PC-9 (cell line): ENCODE measurements around the gene TMEM242. TPM values are rescaled to one million over a fixed set of nuclear protein-coding genes. Genes with fewer than 3 reads are reported as not detected.

Source experiments
- BruUV-seq: library from RNA; stranded (reverse); fragments of 400-500 nt; replicated peaks from 2 replicates; lab custom pipeline; 2021; lab: Mats Ljungman, UMichigan
- CTCF ChIA-PET: fragments of 300-600 bp; sonication (Branson Sonifier 250); formaldehyde crosslinking; loops from one replicate; lab custom pipeline; 2022; ENCODE audit warnings: antibody characterized with exemption; lab: Charles Lee
- POLR2A ChIA-PET: fragments of 300-600 bp; sonication (Branson Sonifier 250); formaldehyde crosslinking; loops from one replicate; lab custom pipeline; 2022; ENCODE audit warnings: antibody characterized with exemption; ENCODE audit not compliant: unreplicated experiment; lab: Charles Lee
- DNase-seq, 2 experiments: peaks; one replicate each; pipeline versions ENCODE4 v3.0.0 to v3.0.0-alpha.2; 2015 to 2022; ENCODE audit warnings: mixed read lengths in 1 of 2
- H2AFZ ChIP-seq: fragments of 200-600 bp; sonication (generic); 2 replicates; pipeline ENCODE4 v1.8.1; 2017; ENCODE audit warnings: antibody characterized with exemption
- H3F3A ChIP-seq: fragments of 200-600 bp; sonication (generic); 2 replicates; pipeline ENCODE4 v1.8.1; 2017; ENCODE audit warnings: antibody characterized with exemption, mild to moderate bottlenecking, low read depth; ENCODE audit not compliant: insufficient read depth
- H3K27ac ChIP-seq: fragments of 200-600 bp; sonication (generic); 2 replicates; pipeline ENCODE4 v1.6.1; 2016; ENCODE audit warnings: mixed run types
- H3K27me3 ChIP-seq: fragments of 200-600 bp; sonication (generic); 2 replicates; pipeline ENCODE4 v1.6.1; 2016; ENCODE audit warnings: low read depth, mixed run types; ENCODE audit not compliant: insufficient read depth
- H3K36me3 ChIP-seq: fragments of 200-600 bp; sonication (generic); 2 replicates; pipeline ENCODE4 v1.6.1; 2016; ENCODE audit warnings: low read depth, mixed run types
- H3K4me1 ChIP-seq: fragments of 200-600 bp; sonication (generic); replicated peaks from 2 replicates; pipeline ENCODE4 v1.6.1; 2016; ENCODE audit warnings: mixed run types; ENCODE audit not compliant: insufficient read depth
- H3K4me2 ChIP-seq: fragments of 200-600 bp; sonication (generic); 2 replicates; pipeline ENCODE4 v1.6.1; 2017; ENCODE audit warnings: mixed run types
- H3K4me3 ChIP-seq: fragments of 200-600 bp; sonication (generic); 2 replicates; pipeline ENCODE4 v1.6.1; 2016; ENCODE audit warnings: mixed run types
- H3K79me2 ChIP-seq: fragments of 200-600 bp; sonication (generic); 2 replicates; pipeline ENCODE4 v1.6.1; 2017; ENCODE audit warnings: low read depth, mixed run types
- H3K9me2 ChIP-seq: fragments of 200-600 bp; sonication (generic); 2 replicates; pipeline ENCODE4 v1.8.1; 2017; ENCODE audit warnings: mild to moderate bottlenecking; ENCODE audit not compliant: insufficient read depth
- H3K9me3 ChIP-seq: fragments of 200-600 bp; sonication (generic); 2 replicates; pipeline ENCODE4 v1.8.1; 2016; ENCODE audit warnings: low read depth; ENCODE audit not compliant: insufficient read depth
- H4K20me1 ChIP-seq: fragments of 200-600 bp; sonication (generic); 2 replicates; pipeline ENCODE4 v1.8.1; 2017; ENCODE audit not compliant: insufficient read depth
- CTCF ChIP-seq: fragments of 200-600 bp; sonication (generic); conservative IDR thresholded peaks from 2 replicates; pipeline ENCODE4 v1.6.1; 2017; ENCODE audit warnings: mixed run types, antibody characterized with exemption, mild to moderate bottlenecking, moderate library complexity
- EZH2 ChIP-seq: fragments of 200-600 bp; sonication (generic); IDR thresholded peaks from 2 replicates; pipeline ENCODE4 v1.8.0; 2017; ENCODE audit warnings: antibody characterized with exemption, low read depth
- intact Hi-C: fragments of 100-400 bp; cut with micrococcal nuclease; formaldehyde crosslinking; loops from one replicate; pipeline ENCODE4 v1.10.0; 2022; ENCODE audit not compliant: unreplicated experiment
- total RNA-seq: library from RNA; stranded (reverse); gene quantifications from 2 replicates; pipeline ENCODE4 v1.2.3, GENCODE V29; 2021

The TMEM242 gene
- total RNA-seq, 1 experiment from 2014 or later: 8.1 TPM

- Histone ChIP-seq H3K79me2 (no peaks in the 10 kb centered on the region), H3K36me3 (no peaks in the 10 kb centered on the region), H2AFZ (no peak overlapping the region), H3K4me3 (no peak overlapping the region), H3F3A (no peaks in the 10 kb centered on the region), H3K9me3 (no peaks in the 10 kb centered on the region), H3K4me1 (no peaks in the 10 kb centered on the region), H3K9me2 (no peaks in the 10 kb centered on the region), H3K27me3 (no peaks in the 10 kb centered on the region), H4K20me1 (no peaks in the 10 kb centered on the region), H3K4me2 (no peak overlapping the region), H3K27ac (no peak overlapping the region)
- TF ChIP-seq CTCF (no peak), EZH2 (no peak)
- BruUV-seq: no TSS peak
- ChIA-PET POLR2A (no interaction called here), CTCF (no interaction called here)
- intact Hi-C loops: no loop called here
- no peak for DNase-seq
Measured at GRCh38 chr6:157282284-157282683, 41.0 kb downstream of the TMEM242 start.

- Histone ChIP-seq H3K36me3 (no peaks in the 10 kb centered on the region), H3K4me3 (no peak overlapping the region), H3K27ac (no peak overlapping the region), H3K9me2 (no peaks in the 10 kb centered on the region), H4K20me1 (no peaks in the 10 kb centered on the region), H3K4me1 (no peaks in the 10 kb centered on the region), H3F3A (no peaks in the 10 kb centered on the region), H3K27me3 (no peaks in the 10 kb centered on the region), H3K79me2 (no peaks in the 10 kb centered on the region), H2AFZ (no peak overlapping the region), H3K9me3 (no peaks in the 10 kb centered on the region), H3K4me2 (no peak overlapping the region)
- BruUV-seq: no TSS peak
- POLR2A ChIA-PET: no interaction called here
- CTCF ChIA-PET: interaction anchor here (0.6 kb wide), 1 partner anchor 446 kb away, joined by 4 read pairs; no protein-coding TSS in a partner anchor
- intact Hi-C loops: no loop called here
- peak in 1 of 2 experiments; percentile 7 for DNase-seq
- TF ChIP-seq EZH2 (no peak), CTCF (peak; percentile 47)
Measured at GRCh38 chr6:157281570-157281969, 41.7 kb downstream of the TMEM242 start.

GRCh38 chr6:157280947-157281346 is 42.4 kb downstream of the TMEM242 start:
- H2AFZ ChIP-seq: no peak overlapping the region
- H3K36me3 ChIP-seq: no peaks in the 10 kb centered on the region
- intact Hi-C loops: no loop called here
- CTCF ChIA-PET: interaction anchor here (0.6 kb wide), 1 partner anchor 446 kb away, joined by 4 read pairs; no protein-coding TSS in a partner anchor
- H3K27me3 ChIP-seq: no peaks in the 10 kb centered on the region
- TF ChIP-seq CTCF (no peak), EZH2 (no peak)
- H3K27ac ChIP-seq: no peak overlapping the region
- no peak for DNase-seq
- POLR2A ChIA-PET: no interaction called here
- H3K79me2 ChIP-seq: no peaks in the 10 kb centered on the region
- H3K4me1 ChIP-seq: no peaks in the 10 kb centered on the region
- H4K20me1 ChIP-seq: no peaks in the 10 kb centered on the region
- no peak overlapping the region for H3K4me3 ChIP-seq
- H3K9me2 ChIP-seq: no peaks in the 10 kb centered on the region
- no peaks in the 10 kb centered on the region for H3K9me3 ChIP-seq
- no peaks in the 10 kb centered on the region for H3F3A ChIP-seq
- BruUV-seq: no TSS peak
- H3K4me2 ChIP-seq: no peak overlapping the region
